ENCODE data around the gene ROMO1.

GRCh38 chr20:35661908-35662307 is 37.3 kb upstream of the ROMO1 start:
- TF ChIP-seq GABPA (IDR thresholded peaks at IDR 0.05; ENCODE audit: low read depth) (no peak), BRCA1 (IDR thresholded peaks at IDR 0.05; ENCODE audit: low read depth, low read length) (no peak), BHLHE40 (IDR thresholded peaks at IDR 0.05; ENCODE audit: borderline replicate concordance in 1 of 2, low read depth in 2 of 2, low read length in 1 of 2) (no peak), RFX5 (IDR thresholded peaks at IDR 0.05; ENCODE audit: low read depth, low read length) (no peak), EP300 (IDR thresholded peaks at IDR 0.05; ENCODE audit: borderline replicate concordance in 1 of 2, control insufficient read depth in 1 of 2, low read depth in 2 of 2, low read length in 2 of 2) (no peak), CTCF (IDR thresholded peaks at IDR 0.05 in 2 of 3, conservative IDR thresholded peaks at IDR 0.05 in 1 of 3; ENCODE audit: control insufficient read depth in 2 of 3, extremely low read depth in 1 of 3, insufficient read depth in 1 of 3, low read depth in 3 of 3, low read length in 3 of 3) (no peak), ATF2 (IDR thresholded peaks at IDR 0.05; ENCODE audit: low read length) (no peak), POLR2AphosphoS5 (IDR thresholded peaks at IDR 0.05; ENCODE audit: low read length) (no peak; the same call in 1 of the 2 replicates), FOXM1 (IDR thresholded peaks at IDR 0.05; ENCODE audit: low read depth, low read length) (no peak), SMARCA5 (IDR thresholded peaks at IDR 0.05) (no peak), NRF1 (conservative IDR thresholded peaks at IDR 0.05; ENCODE audit: low read depth, low read length) (no peak)
- TF ChIP-seq, protein P1, sequence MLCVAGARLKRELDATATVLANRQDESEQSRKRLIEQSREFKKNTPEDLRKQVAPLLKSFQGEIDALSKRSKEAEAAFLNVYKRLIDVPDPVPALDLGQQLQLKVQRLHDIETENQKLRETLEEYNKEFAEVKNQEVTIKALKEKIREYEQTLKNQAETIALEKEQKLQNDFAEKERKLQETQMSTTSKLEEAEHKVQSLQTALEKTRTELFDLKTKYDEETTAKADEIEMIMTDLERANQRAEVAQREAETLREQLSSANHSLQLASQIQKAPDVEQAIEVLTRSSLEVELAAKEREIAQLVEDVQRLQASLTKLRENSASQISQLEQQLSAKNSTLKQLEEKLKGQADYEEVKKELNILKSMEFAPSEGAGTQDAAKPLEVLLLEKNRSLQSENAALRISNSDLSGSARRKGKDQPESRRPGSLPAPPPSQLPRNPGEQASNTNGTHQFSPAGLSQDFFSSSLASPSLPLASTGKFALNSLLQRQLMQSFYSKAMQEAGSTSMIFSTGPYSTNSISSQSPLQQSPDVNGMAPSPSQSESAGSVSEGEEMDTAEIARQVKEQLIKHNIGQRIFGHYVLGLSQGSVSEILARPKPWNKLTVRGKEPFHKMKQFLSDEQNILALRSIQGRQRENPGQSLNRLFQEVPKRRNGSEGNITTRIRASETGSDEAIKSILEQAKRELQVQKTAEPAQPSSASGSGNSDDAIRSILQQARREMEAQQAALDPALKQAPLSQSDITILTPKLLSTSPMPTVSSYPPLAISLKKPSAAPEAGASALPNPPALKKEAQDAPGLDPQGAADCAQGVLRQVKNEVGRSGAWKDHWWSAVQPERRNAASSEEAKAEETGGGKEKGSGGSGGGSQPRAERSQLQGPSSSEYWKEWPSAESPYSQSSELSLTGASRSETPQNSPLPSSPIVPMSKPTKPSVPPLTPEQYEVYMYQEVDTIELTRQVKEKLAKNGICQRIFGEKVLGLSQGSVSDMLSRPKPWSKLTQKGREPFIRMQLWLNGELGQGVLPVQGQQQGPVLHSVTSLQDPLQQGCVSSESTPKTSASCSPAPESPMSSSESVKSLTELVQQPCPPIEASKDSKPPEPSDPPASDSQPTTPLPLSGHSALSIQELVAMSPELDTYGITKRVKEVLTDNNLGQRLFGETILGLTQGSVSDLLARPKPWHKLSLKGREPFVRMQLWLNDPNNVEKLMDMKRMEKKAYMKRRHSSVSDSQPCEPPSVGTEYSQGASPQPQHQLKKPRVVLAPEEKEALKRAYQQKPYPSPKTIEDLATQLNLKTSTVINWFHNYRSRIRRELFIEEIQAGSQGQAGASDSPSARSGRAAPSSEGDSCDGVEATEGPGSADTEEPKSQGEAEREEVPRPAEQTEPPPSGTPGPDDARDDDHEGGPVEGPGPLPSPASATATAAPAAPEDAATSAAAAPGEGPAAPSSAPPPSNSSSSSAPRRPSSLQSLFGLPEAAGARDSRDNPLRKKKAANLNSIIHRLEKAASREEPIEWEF (IDR thresholded peaks at IDR 0.05; ENCODE audit: insufficient replicate concordance, low read depth, low read length), result no peak
- TF ChIP-seq, protein P2, sequence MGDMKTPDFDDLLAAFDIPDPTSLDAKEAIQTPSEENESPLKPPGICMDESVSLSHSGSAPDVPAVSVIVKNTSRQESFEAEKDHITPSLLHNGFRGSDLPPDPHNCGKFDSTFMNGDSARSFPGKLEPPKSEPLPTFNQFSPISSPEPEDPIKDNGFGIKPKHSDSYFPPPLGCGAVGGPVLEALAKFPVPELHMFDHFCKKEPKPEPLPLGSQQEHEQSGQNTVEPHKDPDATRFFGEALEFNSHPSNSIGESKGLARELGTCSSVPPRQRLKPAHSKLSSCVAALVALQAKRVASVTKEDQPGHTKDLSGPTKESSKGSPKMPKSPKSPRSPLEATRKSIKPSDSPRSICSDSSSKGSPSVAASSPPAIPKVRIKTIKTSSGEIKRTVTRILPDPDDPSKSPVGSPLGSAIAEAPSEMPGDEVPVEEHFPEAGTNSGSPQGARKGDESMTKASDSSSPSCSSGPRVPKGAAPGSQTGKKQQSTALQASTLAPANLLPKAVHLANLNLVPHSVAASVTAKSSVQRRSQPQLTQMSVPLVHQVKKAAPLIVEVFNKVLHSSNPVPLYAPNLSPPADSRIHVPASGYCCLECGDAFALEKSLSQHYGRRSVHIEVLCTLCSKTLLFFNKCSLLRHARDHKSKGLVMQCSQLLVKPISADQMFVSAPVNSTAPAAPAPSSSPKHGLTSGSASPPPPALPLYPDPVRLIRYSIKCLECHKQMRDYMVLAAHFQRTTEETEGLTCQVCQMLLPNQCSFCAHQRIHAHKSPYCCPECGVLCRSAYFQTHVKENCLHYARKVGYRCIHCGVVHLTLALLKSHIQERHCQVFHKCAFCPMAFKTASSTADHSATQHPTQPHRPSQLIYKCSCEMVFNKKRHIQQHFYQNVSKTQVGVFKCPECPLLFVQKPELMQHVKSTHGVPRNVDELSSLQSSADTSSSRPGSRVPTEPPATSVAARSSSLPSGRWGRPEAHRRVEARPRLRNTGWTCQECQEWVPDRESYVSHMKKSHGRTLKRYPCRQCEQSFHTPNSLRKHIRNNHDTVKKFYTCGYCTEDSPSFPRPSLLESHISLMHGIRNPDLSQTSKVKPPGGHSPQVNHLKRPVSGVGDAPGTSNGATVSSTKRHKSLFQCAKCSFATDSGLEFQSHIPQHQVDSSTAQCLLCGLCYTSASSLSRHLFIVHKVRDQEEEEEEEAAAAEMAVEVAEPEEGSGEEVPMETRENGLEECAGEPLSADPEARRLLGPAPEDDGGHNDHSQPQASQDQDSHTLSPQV (IDR thresholded peaks at IDR 0.05), result no peak
- TF ChIP-seq, protein P3, sequence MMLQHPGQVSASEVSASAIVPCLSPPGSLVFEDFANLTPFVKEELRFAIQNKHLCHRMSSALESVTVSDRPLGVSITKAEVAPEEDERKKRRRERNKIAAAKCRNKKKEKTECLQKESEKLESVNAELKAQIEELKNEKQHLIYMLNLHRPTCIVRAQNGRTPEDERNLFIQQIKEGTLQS (IDR thresholded peaks at IDR 0.05; ENCODE audit: borderline replicate concordance, extremely low read depth, low read depth, low read length), result no peak

Measured in GM12878 (cell line).